Measurements from ENCODE around the gene SLC25A53.

DNA sequence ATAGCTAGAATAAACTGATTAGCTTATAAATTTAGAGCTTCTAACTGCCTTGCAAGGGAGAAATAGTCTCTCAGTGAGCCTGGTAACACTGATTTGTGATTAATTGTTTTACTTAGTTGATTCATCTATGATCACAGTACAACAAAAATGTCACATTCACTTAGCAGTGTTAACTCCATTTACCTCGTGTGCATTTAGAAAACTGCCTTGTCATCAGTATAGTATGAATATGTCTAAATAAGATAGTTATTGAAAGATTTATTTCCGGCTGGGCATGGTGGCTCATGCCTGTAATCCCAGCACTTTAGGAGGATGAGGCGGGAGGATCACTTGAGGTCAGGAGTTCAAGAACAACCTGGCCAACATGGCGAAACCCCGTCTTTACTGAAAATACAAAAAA is 48.7 kb upstream of the SLC25A53 start:
- TF ChIP-seq, protein P1, sequence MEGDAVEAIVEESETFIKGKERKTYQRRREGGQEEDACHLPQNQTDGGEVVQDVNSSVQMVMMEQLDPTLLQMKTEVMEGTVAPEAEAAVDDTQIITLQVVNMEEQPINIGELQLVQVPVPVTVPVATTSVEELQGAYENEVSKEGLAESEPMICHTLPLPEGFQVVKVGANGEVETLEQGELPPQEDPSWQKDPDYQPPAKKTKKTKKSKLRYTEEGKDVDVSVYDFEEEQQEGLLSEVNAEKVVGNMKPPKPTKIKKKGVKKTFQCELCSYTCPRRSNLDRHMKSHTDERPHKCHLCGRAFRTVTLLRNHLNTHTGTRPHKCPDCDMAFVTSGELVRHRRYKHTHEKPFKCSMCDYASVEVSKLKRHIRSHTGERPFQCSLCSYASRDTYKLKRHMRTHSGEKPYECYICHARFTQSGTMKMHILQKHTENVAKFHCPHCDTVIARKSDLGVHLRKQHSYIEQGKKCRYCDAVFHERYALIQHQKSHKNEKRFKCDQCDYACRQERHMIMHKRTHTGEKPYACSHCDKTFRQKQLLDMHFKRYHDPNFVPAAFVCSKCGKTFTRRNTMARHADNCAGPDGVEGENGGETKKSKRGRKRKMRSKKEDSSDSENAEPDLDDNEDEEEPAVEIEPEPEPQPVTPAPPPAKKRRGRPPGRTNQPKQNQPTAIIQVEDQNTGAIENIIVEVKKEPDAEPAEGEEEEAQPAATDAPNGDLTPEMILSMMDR (conservative IDR thresholded peaks at IDR 0.05) = no peak
- TF ChIP-seq ZFX (IDR thresholded peaks at IDR 0.05) = no peak
